Measurements from ENCODE around the gene LRRC4C.

The LRRC4C gene

DNA sequence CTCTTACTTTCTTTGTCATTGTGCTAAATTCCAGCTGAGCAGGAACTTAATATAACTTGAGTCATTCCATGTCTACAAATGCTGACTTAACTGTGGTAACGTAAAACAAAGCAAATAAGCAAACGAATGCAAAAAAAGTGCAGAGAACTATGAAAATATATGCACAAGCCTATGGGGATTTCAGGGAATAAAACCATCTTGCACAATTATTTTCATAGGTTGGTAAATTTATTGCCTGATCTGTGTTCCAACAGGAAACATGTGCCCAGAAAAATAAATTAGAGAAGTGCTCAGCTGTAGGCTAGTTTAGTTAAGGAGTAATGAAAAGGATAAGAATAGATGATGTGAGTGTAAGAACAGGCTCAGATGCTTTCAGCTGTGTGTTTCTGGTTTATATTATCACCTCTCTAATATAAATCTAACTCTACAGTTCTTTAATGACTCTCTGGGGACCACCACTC lies 1169.3 kb downstream of the LRRC4C start:
- no peak for DNase-seq (ENCODE audit: low read depth)

DNA sequence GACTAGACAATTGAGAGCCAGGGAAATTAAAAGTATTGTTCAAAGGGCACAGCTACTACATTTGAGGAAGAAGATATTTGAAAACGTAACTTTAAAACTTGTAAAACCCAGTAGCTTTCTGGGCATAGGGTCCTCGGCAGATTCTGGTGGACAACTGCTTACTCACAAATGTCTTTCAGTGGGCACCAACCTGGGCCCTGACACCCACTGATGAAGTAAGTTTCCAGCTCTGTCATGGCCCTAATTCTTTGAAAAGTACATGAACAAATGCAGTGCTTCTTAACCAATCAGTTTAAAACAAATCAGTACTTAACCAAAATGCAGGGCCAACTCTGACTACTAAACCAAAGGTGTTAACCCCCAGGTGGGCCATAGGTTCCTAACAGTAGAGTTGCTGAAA lies 1170.1 kb downstream of the LRRC4C start:
- no peak for DNase-seq (ENCODE audit: low read depth)

DNA sequence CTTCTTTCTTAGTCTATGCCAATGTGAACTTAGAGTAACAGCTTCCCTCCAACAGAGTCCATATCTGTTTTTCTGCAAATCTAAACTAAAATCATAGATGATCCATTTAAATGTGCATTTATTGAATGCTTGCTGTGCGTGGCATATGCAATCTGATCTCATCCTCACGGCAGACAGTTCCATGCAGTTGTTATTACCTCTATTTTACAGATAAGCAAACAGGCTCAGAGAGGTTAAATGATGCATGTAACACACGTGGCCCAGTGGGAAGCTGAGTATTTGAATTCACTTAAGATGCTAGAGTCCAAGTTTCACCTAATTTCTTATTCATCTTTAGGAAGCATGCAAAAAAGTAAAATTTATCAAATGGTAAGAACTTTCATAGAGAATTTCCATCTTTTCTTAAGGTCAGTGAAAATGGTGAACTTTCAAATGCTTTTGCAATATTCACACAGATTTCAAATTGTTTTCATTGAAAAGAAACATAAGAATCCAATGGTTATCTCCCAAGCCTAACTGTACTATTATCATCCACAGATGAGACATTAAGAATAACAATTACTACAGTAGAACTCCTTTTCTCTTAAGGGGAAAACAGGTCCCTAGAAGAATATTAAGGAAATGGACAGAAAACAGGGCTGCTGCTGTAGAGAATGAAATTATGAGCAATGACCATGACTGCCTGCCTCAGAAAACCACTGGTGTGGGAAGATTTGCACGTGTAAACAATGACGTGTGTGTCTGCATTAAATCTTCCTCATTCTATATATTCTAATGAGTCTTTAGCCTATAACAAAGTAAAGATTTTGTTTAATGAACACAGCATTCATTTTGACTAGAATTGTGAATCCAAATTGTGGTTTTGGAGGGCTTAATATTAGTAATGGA lies 1171.3 kb downstream of the LRRC4C start:
- no peak for DNase-seq (ENCODE audit: low read depth)

DNA sequence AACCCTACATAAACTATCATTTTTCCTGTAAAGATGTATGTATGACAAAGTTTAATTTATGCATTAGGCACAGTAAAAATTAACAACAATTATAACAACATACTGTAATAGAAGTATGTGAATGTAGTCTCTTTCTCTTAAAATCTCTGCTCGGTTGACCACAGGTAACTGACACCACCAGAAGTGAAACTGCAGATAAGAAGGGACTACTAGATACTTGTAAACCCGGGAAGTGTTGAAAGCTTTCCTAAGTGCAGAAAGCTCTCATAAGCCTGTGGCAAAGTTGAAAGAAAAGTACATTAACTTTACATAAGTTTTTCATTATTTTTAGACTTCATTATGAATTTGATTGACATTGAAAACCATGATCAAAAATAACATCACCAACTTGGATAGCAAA lies 1173.3 kb downstream of the LRRC4C start:
- no peak for DNase-seq (ENCODE audit: low read depth)

DNA sequence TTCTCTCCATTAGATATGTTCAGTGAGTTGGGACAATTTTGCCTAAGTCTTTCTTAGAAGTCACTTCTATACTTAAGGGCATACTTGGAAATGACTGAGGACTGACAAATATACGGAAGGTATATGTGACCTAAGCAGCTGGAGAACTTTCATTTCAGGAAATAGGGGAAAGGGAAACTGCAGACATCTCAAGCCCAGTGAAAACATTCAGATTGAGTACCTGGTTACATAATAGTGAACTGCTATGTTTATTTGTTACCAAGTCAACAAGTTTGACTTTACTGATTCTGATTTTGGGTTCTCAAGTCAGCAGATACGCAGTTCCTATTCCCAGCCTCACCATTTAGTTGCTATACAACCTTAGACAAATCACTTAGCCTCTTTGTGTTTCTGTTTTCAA lies 1173.9 kb downstream of the LRRC4C start:
- no peak for DNase-seq (ENCODE audit: low read depth)

DNA sequence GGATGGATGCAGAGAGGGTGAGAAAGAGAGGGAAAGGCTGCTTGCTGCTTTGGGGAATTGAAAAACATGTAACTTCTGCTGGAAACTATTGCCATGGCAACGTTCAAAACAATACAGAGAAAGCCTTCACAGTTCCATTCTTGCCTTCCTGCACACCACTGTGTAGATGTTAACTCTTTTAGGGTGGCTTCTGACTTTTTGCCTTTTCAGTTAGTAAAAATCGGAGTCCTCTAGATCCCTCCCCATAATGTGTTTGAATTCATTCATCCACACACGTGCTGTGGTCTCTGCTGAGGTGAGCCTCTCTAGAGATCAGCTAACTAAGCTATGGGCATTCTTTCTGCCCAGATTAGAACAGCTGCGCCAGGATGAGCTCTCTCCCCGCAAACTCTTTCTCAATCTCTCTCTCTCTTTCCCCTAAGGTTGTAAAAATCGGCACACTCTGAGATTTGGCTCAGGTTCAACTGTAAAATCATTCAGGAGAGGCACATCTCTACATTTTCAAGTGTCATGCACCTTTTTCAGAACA lies 1178.3 kb downstream of the LRRC4C start:
- DNase-seq (ENCODE audit: low read depth), result no peak

DNA sequence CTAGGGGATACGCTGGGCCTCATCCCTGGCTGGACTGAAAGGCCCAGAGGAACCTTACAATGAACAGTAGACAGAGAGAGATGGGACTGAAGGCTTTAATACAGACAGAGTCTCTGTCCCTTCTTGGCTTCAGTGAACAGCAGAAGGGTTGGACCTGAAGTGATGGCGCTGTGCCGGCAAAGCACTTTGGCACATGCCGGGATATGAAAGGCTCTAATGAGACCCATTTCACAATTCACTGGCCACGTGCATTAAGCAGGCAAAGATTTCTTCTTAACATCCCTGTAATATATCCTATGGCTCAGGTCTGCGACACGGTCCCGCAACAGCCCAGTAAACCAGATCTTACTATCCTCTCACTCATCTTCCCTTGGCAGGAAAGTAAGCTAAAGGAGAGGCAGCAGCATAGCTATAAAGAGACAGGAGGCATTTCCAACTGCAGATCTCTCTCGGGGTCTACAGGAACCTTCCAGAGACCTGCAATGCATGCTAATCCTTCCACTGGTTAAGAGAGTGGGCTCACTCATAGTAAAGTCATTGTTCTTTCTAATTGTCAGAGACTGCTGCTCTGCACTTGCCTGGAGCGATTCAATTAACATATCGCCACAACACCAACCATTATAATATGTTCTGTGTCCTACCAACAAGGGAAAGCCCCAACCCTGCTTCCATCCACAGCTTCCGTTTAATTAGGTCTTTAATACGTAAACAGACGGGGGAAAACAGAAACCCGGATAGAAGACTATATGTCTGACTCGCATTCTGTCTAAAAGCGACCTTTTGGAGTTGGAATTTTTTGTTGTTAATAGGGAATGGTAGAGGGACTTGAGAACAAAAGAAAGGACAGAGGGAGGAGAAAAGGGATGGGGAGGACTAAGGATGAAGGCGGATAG lies 1179.0 kb downstream of the LRRC4C start:
- DNase-seq (ENCODE audit: low read depth), result no peak

DNA sequence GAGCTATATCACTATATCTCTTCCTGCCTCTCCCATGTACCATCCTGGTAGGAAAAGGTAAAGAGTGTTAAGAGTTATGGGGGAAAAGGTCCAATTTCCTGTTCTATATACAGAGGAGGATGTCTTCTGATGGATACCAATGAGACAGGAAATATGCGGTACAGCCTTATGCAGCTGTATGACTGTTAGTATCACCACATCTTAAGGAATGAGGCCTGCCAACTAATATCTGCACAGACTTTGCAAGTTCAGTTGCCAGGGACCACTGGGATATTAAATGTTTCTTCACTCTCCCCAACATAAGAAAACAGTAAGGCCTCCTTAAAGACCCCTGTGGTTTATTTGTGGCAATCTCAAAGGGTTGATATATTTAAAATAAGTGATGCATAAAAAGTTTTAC lies 1182.5 kb downstream of the LRRC4C start:
- no peak for DNase-seq (ENCODE audit: low read depth)

DNA sequence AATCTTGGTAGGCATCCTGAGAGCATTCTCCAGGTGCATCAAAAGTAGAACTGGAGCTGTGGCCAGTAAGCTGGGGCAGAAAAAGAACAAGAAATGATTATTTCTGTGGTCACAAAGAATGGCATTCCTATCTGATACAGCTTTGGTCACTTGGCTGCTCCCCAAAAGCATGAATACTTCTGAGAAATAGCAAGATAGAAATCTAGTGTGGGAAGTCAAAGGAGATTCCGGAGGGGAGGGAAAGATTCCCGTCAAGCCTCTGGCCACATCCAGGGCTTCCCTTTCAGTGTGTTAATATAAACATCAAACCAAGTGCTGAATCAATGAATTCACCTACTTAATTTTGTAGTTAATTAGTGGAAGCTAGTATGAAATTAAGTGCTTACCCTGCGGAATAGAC lies 1185.4 kb downstream of the LRRC4C start:
- no peak for DNase-seq (ENCODE audit: low read depth)

DNA sequence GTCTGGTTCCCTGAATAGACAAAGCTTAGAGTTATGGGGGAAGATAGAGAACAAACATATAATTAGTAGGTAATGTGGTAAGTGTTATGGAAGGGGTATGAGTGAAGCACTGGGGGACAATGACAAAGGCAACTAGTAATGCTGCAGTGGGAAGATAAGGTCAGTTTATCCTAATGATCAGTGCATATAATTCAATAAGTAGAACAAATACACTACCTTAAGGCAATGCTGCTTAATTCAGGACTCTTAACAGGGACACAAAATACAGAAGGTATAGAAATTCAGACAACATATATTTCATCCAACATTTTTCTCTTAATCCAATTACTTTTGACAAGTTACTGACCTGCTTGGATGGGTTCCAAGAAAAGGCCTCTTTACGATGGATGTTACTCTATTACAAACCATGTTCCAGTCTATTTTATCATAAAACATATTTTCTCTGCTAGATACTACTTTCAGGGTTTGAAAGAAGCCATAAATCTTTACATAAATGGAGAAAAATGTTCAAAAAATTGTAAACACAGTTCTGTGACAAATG lies 1186.2 kb downstream of the LRRC4C start:
- no peak for DNase-seq (ENCODE audit: low read depth)

DNA sequence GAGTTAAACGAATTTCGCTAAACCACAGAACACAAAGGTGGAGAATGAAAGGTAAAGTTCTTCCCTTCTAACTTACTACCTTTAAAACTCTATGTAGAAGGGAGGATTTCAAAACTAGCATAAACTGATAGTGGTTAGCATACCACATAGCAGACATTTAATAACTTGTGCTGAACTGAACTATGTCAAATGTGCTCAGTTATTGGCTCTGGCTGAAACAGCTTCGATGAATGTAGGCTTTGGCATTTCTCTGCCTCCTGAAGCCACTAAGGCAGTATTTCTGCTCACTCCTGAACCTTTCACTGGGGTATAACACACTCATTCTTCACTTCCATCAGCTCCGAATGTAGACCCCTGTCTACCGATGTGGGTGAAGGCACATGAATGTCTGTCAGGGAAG lies 1188.1 kb downstream of the LRRC4C start:
- DNase-seq (ENCODE audit: low read depth), result no peak

DNA sequence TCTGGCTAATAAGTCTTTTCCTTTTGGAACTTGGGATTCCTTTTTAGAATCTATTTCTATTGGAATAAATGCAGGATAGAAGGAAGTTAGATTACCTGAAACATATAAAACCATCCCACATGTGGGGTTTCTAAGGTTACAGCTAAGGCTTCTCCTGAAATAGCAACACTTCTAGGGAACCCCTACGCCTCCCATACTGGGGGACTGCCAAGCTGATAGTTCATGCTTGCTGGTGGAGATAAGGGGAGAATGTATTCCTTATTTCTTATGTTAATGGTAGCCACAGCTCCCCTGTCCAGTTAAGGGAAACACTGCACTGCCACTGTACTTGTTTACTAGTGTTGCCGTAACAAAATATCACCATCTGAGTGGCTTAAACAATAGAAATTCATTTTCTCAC lies 1189.6 kb downstream of the LRRC4C start:
- no peak for DNase-seq (ENCODE audit: low read depth)

DNA sequence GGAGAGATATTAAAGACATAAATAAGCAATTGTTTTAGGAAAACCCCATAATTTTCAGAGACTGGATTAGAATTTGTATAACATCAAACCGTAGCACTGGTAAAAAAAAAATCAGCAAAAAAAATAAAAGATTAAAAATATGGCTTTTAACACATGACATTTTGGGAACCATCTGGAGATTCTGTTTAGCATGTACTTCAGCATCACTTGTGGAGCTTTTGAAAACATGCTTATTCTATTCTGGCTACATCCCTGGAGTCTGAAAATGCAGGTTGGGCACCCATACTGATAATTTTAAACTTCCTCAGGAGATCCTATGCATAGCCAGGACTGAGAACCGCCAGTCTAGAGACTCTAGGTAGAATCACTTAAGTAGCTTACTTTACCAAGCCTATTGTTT lies 1190.9 kb downstream of the LRRC4C start:
- DNase-seq (ENCODE audit: low read depth), result no peak

DNA sequence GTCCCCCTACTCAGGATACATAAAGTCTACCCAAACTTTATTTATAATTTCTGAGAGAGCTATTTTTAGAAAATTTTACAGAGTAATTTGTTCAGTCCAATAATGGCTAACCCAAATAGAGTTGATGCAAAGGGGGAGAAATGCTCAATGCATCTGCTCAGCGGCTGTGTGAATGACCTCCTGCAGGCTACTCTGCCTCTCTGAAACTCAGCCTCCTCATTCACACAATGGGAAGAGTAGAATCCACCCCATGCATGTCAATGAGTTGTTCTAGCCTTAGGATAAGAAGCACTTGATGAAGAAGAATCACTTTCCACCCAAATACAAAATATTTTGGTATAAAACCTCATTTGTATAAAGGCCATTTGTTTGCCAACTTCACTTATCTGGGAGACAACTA lies 1204.0 kb downstream of the LRRC4C start:
- DNase-seq (ENCODE audit: low read depth), result no peak

DNA sequence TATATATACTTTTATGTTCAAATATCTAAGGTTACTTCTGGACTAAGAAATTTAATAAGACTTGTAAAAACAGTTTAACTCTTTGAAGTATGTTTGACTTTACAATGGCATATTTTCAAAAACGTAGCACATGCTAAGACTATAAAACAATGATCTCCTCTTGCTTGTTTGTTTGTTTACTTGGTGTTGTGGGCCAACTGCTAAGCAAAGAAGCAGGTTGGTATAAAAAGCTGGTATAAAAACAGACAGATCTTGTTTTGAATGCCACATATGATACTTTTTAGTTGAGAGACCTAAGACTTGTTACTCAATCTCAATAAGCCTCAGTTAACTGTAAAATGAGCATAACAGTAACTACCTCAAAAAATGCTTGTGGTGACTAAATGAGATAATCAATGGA lies 1206.3 kb downstream of the LRRC4C start:
- no peak for DNase-seq (ENCODE audit: low read depth)

DNA sequence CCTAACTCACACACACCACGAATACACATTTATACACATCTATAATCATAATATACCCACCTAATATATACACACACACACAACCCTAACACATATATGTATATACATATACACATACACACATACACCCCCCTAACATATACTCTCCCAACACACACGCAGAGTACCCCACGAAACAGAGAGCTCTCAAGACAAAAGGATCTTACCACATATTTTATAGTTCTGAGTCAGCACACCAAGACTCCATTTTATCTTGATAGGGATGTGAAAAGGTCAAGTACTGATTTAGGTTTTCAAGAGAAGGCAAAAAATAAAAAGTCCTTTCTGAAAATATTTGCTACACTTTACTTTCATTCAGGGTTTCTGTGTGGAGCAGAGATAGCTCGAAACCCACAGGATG lies 1207.2 kb downstream of the LRRC4C start:
- no peak for DNase-seq (ENCODE audit: low read depth)

DNA sequence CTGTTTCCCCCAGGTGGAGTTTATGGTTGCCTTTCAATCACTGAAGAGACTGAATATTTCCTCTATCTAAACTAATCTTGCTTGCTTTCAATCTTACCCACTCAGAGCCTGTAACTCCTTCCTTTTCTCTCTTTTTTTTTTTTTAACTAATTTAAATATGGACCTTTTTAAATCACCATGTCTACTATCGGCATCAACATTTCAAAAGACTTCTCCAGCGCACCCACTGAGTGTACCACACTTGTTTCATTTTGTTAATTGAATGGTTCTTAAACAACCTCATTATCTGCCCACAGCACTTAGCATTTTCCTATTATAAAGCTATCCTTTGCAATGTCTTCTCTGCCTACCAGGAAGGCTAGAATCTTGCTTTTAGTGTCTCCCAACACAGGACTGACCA lies 1212.5 kb downstream of the LRRC4C start:
- DNase-seq (ENCODE audit: low read depth), result no peak

DNA sequence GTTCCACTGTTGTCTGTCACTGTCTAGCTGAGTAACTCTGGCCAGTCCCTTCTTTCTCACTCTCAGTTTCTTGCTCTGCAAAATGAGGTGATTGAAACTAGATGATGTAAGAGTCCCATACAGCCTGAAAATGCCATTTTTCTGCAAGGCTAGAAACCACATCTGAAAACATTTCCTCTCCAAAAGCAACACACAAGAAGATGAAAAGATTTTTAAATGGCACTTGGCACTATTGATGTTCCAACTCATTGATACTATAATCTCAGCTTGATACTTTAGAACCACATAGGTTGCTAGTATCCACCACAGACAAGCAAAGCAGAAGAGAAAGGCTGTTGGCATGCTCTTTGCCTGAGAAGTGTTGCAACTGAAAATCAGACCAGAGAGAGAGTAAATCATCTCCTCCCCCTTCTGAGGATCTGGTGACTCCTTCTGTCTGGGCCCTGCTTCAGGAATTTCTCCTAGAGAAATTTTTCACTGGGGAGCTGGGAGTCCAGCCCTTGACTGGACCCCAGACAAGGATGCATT lies 1217.9 kb downstream of the LRRC4C start:
- no peak for DNase-seq (ENCODE audit: low read depth)

DNA sequence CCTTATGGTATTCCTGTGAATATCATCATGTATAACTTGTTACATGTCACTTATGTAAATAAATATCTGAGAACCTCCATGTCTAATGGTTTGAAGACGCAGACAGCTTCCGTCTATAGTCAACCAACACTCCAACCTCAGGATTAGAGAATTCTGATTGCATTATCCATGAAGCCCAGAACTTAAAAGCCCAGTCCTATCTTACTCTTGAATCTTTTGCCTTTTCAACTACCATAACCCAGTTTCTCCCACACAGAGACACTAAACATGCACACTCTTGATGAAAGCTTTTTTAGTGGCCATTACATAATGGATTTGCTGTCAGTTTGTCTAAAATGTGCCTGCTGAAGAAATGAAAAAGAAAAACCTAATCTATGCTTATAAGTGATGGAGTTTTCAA lies 1219.2 kb downstream of the LRRC4C start:
- no peak for DNase-seq (ENCODE audit: low read depth)

DNA sequence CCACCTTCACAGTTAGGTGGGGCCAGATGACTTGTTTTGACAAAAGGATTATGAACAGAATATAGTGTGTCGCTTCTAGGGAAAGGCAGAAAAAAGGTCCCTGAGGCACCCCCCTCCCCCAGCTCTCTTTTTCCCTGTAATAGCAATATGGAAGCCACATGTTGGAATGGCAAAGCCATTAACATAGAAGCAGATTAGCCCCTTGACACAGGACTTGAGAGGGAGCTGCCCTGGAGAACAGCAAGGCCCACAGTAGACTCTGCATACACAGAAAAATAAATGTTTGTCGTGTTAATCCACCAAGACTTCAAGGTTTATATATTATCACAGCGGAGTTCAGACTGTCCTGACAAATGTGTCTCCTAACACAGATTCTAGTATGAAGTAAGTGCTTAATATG lies 1222.9 kb downstream of the LRRC4C start:
- DNase-seq (ENCODE audit: low read depth), result no peak

DNA sequence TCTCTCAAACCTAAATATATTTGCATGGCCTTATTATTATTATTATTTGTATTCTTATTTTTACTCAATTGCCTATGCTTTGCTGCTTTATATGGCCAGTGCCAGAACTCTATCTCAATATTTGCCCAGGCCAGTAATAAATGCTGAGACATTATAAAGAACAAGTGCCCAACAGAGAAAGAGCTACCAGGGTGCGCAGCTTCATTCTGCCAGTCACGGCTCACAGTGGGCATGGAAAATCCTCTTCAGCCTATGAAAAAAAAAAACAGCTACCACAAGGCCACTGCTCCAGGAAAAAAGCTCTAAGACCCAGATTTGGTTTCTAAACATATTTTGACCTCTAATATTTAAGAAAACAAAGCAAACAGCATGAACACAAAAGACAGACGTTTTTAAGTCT lies 1223.6 kb downstream of the LRRC4C start:
- DNase-seq (ENCODE audit: low read depth), result no peak

DNA sequence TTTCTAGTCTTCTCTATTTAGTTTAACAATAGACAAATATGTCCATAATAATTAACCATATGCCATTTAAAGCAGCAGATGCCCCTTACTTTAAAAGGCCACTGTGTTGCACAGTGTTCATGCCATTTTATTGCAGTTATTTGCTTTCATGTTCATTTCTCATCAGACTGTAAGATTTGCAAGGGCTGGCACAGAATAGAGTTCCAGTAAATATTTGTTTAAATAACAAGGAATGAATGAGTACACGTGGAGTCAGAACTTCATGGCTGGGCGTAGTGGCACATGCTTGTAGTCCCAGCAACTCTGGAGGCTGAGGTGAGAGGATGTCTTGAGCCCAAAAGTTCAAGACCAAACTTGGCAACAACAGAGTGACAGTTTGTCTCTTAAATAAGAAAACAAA lies 1228.6 kb downstream of the LRRC4C start:
- DNase-seq (ENCODE audit: low read depth), result no peak
